GM23338 (cell line): Measurements from ENCODE around the gene AMPD3. TPM values are rescaled to one million over a fixed set of nuclear protein-coding genes. Genes with fewer than 3 reads are reported as not detected.

Source experiments
- ATAC-seq: fragments of 200-7000 bp; cut with Tn5 transposase; 3 replicates; pipeline ENCODE4 v1.9.1; 2020
- DNase-seq: peaks from one replicate; pipeline ENCODE4 v3.0.0-alpha.2; 2015; ENCODE audit warnings: low spot score
- H2AFZ ChIP-seq: fragments of 200-600 bp; sonication (generic); 2 replicates; pipeline ENCODE4 v1.8.0; 2016; ENCODE audit warnings: antibody characterized with exemption, mild to moderate bottlenecking, moderate library complexity
- H3F3A ChIP-seq: fragments of 200-600 bp; sonication (generic); replicated peaks from 2 replicates; pipeline ENCODE4 v1.8.0; 2017; ENCODE audit warnings: antibody characterized with exemption, mixed run types, low read depth
- H3K27ac ChIP-seq: fragments of 200-600 bp; sonication (generic); 2 replicates; pipeline ENCODE4 v1.6.1; 2016; ENCODE audit warnings: low read depth
- H3K27me3 ChIP-seq: fragments of 200-600 bp; sonication (generic); 2 replicates; pipeline ENCODE4 v1.8.0; 2016; ENCODE audit warnings: mild to moderate bottlenecking, mixed run types, moderate library complexity; ENCODE audit not compliant: insufficient read depth
- H3K36me3 ChIP-seq: fragments of 200-600 bp; sonication (generic); 2 replicates; pipeline ENCODE4 v1.8.0; 2016; ENCODE audit warnings: mild to moderate bottlenecking; ENCODE audit not compliant: insufficient read depth
- H3K4me1 ChIP-seq: fragments of 200-600 bp; sonication (generic); 2 replicates; pipeline ENCODE4 v1.8.0; 2016; ENCODE audit warnings: mild to moderate bottlenecking, moderate library complexity; ENCODE audit not compliant: insufficient read depth
- H3K4me2 ChIP-seq: fragments of 200-600 bp; sonication (generic); 2 replicates; pipeline ENCODE4 v1.7.1; 2017; ENCODE audit warnings: mixed run types
- H3K4me3 ChIP-seq: fragments of 200-600 bp; sonication (generic); 2 replicates; pipeline ENCODE4 v1.6.1; 2016; ENCODE audit warnings: mixed run types
- H3K79me2 ChIP-seq: fragments of 200-600 bp; sonication (generic); replicated peaks from 2 replicates; pipeline ENCODE4 v1.8.0; 2017; ENCODE audit warnings: mild to moderate bottlenecking; ENCODE audit not compliant: insufficient read depth
- H3K9me2 ChIP-seq: fragments of 200-600 bp; sonication (generic); 2 replicates; pipeline ENCODE4 v1.8.0; 2017; ENCODE audit not compliant: insufficient read depth
- H4K20me1 ChIP-seq: fragments of 200-600 bp; sonication (generic); replicated peaks from 2 replicates; pipeline ENCODE4 v1.8.0; 2017; ENCODE audit warnings: mild to moderate bottlenecking; ENCODE audit not compliant: insufficient read depth
- H3K27ac Mint-ChIP-seq: 2 replicates; pipeline ENCODE4 v1.8.0; 2020; ENCODE audit warnings: inconsistent platforms, mild to moderate bottlenecking, moderate library complexity, mixed read lengths
- H3K27me3 Mint-ChIP-seq: 3 replicates; pipeline ENCODE4 v1.8.0; 2022; ENCODE audit warnings: low read depth, mild to moderate bottlenecking, moderate library complexity, mixed read lengths, inconsistent platforms; ENCODE audit not compliant: insufficient read depth, poor library complexity
- H3K36me3 Mint-ChIP-seq: 3 replicates; pipeline ENCODE4 v1.8.0; 2021; ENCODE audit warnings: low read depth, mild to moderate bottlenecking, inconsistent platforms, moderate library complexity, mixed read lengths
- H3K4me1 Mint-ChIP-seq: 3 replicates; pipeline ENCODE4 v1.8.0; 2020; ENCODE audit warnings: mild to moderate bottlenecking, inconsistent platforms, mixed read lengths
- H3K4me3 Mint-ChIP-seq: 3 replicates; pipeline ENCODE4 v1.8.0; 2021; ENCODE audit warnings: moderate library complexity, mild to moderate bottlenecking, inconsistent platforms, mixed read lengths
- H3K9me3 Mint-ChIP-seq: 3 replicates; pipeline ENCODE4 v1.8.0; 2020; ENCODE audit warnings: moderate library complexity, mild to moderate bottlenecking, inconsistent platforms, mixed read lengths
- CTCF ChIP-seq, 2 experiments: fragments of 200-600 bp in 1 of 2; sonication (generic) in 1 of 2; conservative IDR thresholded peaks; 2 replicates each; pipeline versions ENCODE4 v1.5.1 to v1.6.1; 2016 to 2017; ENCODE audit warnings: antibody characterized with exemption in 2 of 2, low read depth in 2 of 2, mild to moderate bottlenecking in 2 of 2, moderate library complexity in 1 of 2
- ZNF114 ChIP-seq: fragments of 250-450 bp; sonication (Bioruptor Pico); IDR thresholded peaks from 2 replicates; pipeline ENCODE4 v1.5.0; 2020; ENCODE audit warnings: mild to moderate bottlenecking, moderate library complexity
- ZNF462 ChIP-seq: fragments of 250-450 bp; sonication (Bioruptor Pico); IDR thresholded peaks from 2 replicates; pipeline ENCODE4 v1.5.0; 2020; ENCODE audit warnings: mild to moderate bottlenecking, moderate library complexity
- polyA plus RNA-seq: library from polyadenylated mRNA; unstranded; fragments of >200 nt; fragmentation: Nextera tagmentation; extraction: Ambion mirVana; gene quantifications from 2 replicates; pipeline ENCODE4 v1.2.1, GENCODE V29; 2016
- total RNA-seq: library from RNA; depleted of rRNA; stranded (reverse); fragments of >200 nt; shearing (Covaris generic); gene quantifications from 2 replicates; pipeline ENCODE4 v1.2.3, GENCODE V29; 2014

AMPD3 gene
- total and polyA plus RNA-seq, 2 experiments from 2014 or later = 1.6 to 2.1 TPM

GRCh38 chr11:10410106-10410843 is 44.8 kb upstream of the AMPD3 start (continued):
- TF ChIP-seq ZNF462 = no peak

GRCh38 chr11:10410844-10411200 is 44.2 kb upstream of the AMPD3 start:
- Histone ChIP-seq H3K4me1 (peaks cover 4% of the 10 kb centered on the region), H3K4me2 (no peak overlapping the region), H4K20me1 (no peaks in the 10 kb centered on the region), H3K27ac (no peak overlapping the region), H3K27me3 (no peaks in the 10 kb centered on the region), H2AFZ (no peak overlapping the region), H3K36me3 (no peaks in the 10 kb centered on the region), H3K4me3 (no peak overlapping the region), H3K9me2 (0 out of 2 replicates have a peak, but pooled peaks cover 9% of the 10 kb centered on the region), H3K79me2 (no peaks in the 10 kb centered on the region), H3F3A (no peaks in the 10 kb centered on the region)
- TF ChIP-seq CTCF (conservative IDR thresholded peaks at IDR 0.05; ENCODE audit: low read depth in 2 of 2) (no peak), ZNF114 (CRISPR knock-in tag) (no peak)
- no peak overlapping the region for H3K4me3 Mint-ChIP-seq
- peaks cover 4% of the 10 kb centered on the region for H3K27me3 Mint-ChIP-seq
- ATAC-seq = no peak
- no peak overlapping the region for H3K27ac Mint-ChIP-seq
- no peak for DNase-seq
- peaks cover 3% of the 10 kb centered on the region; the same call in 1 of the 3 replicates for H3K36me3 Mint-ChIP-seq
- H3K4me1 Mint-ChIP-seq = peaks cover 6% of the 10 kb centered on the region
- no peaks in the 10 kb centered on the region for H3K9me3 Mint-ChIP-seq
